Glutamatergic neuron (in vitro differentiated cells): ENCODE data around the gene DLX3. TPM values are rescaled to one million over a fixed set of nuclear protein-coding genes. Genes with fewer than 3 reads are reported as not detected.

Experiments used
- DNase-seq: peaks from one replicate; pipeline ENCODE4 v3.0.0; 2022
- H3K27ac Mint-ChIP-seq: one replicate; pipeline ENCODE4 v1.8.0; 2020; ENCODE audit warnings: mild to moderate bottlenecking, mixed read lengths, inconsistent platforms; ENCODE audit not compliant: unreplicated experiment
- H3K27me3 Mint-ChIP-seq: one replicate; pipeline ENCODE4 v1.8.0; 2020; ENCODE audit warnings: mild to moderate bottlenecking, moderate library complexity, mixed read lengths, inconsistent platforms; ENCODE audit not compliant: unreplicated experiment
- H3K36me3 Mint-ChIP-seq: one replicate; pipeline ENCODE4 v1.8.0; 2020; ENCODE audit warnings: mild to moderate bottlenecking, mixed read lengths, inconsistent platforms; ENCODE audit not compliant: unreplicated experiment
- H3K4me1 Mint-ChIP-seq: one replicate; pipeline ENCODE4 v1.8.0; 2020; ENCODE audit warnings: mild to moderate bottlenecking, low read depth, mixed read lengths, inconsistent platforms; ENCODE audit not compliant: unreplicated experiment
- H3K4me3 Mint-ChIP-seq: one replicate; pipeline ENCODE4 v1.8.0; 2020; ENCODE audit warnings: mild to moderate bottlenecking, mixed read lengths, inconsistent platforms; ENCODE audit not compliant: unreplicated experiment
- H3K9me3 Mint-ChIP-seq: one replicate; pipeline ENCODE4 v1.8.0; 2020; ENCODE audit warnings: mild to moderate bottlenecking, moderate library complexity, mixed read lengths, inconsistent platforms; ENCODE audit not compliant: unreplicated experiment
- CTCF ChIP-seq: fragments of 200-600 bp; sonication (generic); IDR thresholded peaks from one replicate; pipeline ENCODE4 v1.5.0; 2021; ENCODE audit not compliant: partially characterized antibody, unreplicated experiment
- total RNA-seq: library from RNA; stranded (reverse); fragmentation: NEBNext Ultra II Directional; extraction: Animal tissue kit (Norgen Biotek cat#: 25700); gene quantifications from one replicate; pipeline ENCODE4 v1.2.1, GENCODE V29; 2021; ENCODE audit not compliant: unreplicated experiment

DLX3 gene
- total RNA-seq, 1 donor from 2014 or later: 0.37 TPM

GRCh38 chr17:49944273-49944870 lies 50.7 kb downstream of the DLX3 start:
- Mint-ChIP-seq H3K27me3 (peaks cover 5% of the 10 kb centered on the region), H3K4me1 (no peaks in the 10 kb centered on the region), H3K4me3 (no peak overlapping the region), H3K36me3 (peaks cover 4% of the 10 kb centered on the region), H3K9me3 (peaks cover 3% of the 10 kb centered on the region), H3K27ac (no peak overlapping the region)
- no peak for TF ChIP-seq CTCF
- no peak for DNase-seq

GRCh38 chr17:49942947-49943346 lies 52.1 kb downstream of the DLX3 start:
- no peak for DNase-seq
- TF ChIP-seq CTCF: no peak
- H3K9me3 Mint-ChIP-seq: peaks cover 4% of the 10 kb centered on the region
- H3K27ac Mint-ChIP-seq: no peak overlapping the region
- no peaks in the 10 kb centered on the region for H3K4me1 Mint-ChIP-seq
- H3K27me3 Mint-ChIP-seq: peaks cover 5% of the 10 kb centered on the region
- H3K4me3 Mint-ChIP-seq: peak overlapping the region; percentile 21
- peaks cover 11% of the 10 kb centered on the region for H3K36me3 Mint-ChIP-seq

- Mint-ChIP-seq H3K27me3 (peaks cover 5% of the 10 kb centered on the region), H3K27ac (no peak overlapping the region), H3K4me3 (no peak overlapping the region), H3K36me3 (peaks cover 11% of the 10 kb centered on the region), H3K9me3 (peaks cover 4% of the 10 kb centered on the region), H3K4me1 (peaks cover 3% of the 10 kb centered on the region)
- no peak for TF ChIP-seq CTCF
- no peak for DNase-seq
Measured at GRCh38 chr17:49941427-49941826, 53.6 kb downstream of the DLX3 start.

Other genes with a start within 250 kb of the DLX3 start
- gene FAM117A, start 231.1 kb downstream of the DLX3 start, total RNA-seq: 11.9 TPM
- gene KAT7, start 206.5 kb downstream of the DLX3 start, total RNA-seq: 65.7 TPM
- not detected for gene TAC4, start 147.2 kb downstream of the DLX3 start, total RNA-seq
- 0.29 TPM for gene DLX4, start 26.0 kb downstream of the DLX3 start, total RNA-seq
- gene ITGA3, start 60.9 kb upstream of the DLX3 start, total RNA-seq: 13.2 TPM
- 36.9 TPM for gene PDK2, start 100.1 kb upstream of the DLX3 start, total RNA-seq
- 95.0 TPM for gene SAMD14, start 134.9 kb upstream of the DLX3 start, total RNA-seq
- gene PPP1R9B, start 155.5 kb upstream of the DLX3 start, total RNA-seq: 74.0 TPM
- 1.3 TPM for gene SGCA, start 170.8 kb upstream of the DLX3 start, total RNA-seq
- 10.1 TPM for gene COL1A1, start 206.4 kb upstream of the DLX3 start, total RNA-seq